Keratinocyte (primary cell): ENCODE data around the gene SLC13A5. TPM values are rescaled to one million over a fixed set of nuclear protein-coding genes. Genes with fewer than 3 reads are reported as not detected.

Source experiments
- DNase-seq: peaks from one replicate; pipeline ENCODE4 v3.0.0-alpha.2; 2011; ENCODE audit warnings: low read depth, missing footprints, low spot score
- FAIRE-seq: peaks from 2 replicates; lab custom pipeline; 2011; peaks lifted over from hg19 to GRCh38; lab: Jason Lieb, UNC
- H2AFZ ChIP-seq: 2 replicates; pipeline ENCODE4 v1.6.0; 2012; ENCODE audit warnings: low read length, control low read depth, inconsistent platforms; ENCODE audit not compliant: control insufficient read depth
- H3K27ac ChIP-seq: 2 replicates; pipeline ENCODE4 v1.5.1; 2011; ENCODE audit warnings: low read length; ENCODE audit not compliant: control insufficient read depth, insufficient read depth
- H3K27me3 ChIP-seq: 3 replicates; pipeline ENCODE4 v1.6.0; 2011; ENCODE audit warnings: low read length; ENCODE audit not compliant: control insufficient read depth, insufficient read depth; ENCODE audit errors: extremely low read depth
- H3K36me3 ChIP-seq, 2 experiments: 2 replicates in 1 of 2; 3 replicates in 1 of 2; pipeline ENCODE4 v1.5.1; 2011; ENCODE audit warnings: low read length in 2 of 2, mild to moderate bottlenecking in 1 of 2; ENCODE audit not compliant: control insufficient read depth in 2 of 2, insufficient read depth in 2 of 2; ENCODE audit errors: extremely low read depth in 1 of 2
- H3K4me1 ChIP-seq: 3 replicates; pipeline ENCODE4 v1.5.1; 2011; ENCODE audit warnings: low read length; ENCODE audit not compliant: control insufficient read depth, insufficient read depth; ENCODE audit errors: extremely low read depth
- H3K4me2 ChIP-seq: 3 replicates; pipeline ENCODE4 v1.6.0; 2011; ENCODE audit warnings: low read depth, low read length; ENCODE audit not compliant: control insufficient read depth, insufficient read depth; ENCODE audit errors: extremely low read depth
- H3K4me3 ChIP-seq, 3 experiments: fragments of 200-600 bp in 1 of 3; sonication (generic) in 1 of 3; 2 replicates in 2 of 3; 3 replicates in 1 of 3; pipeline ENCODE4 v1.5.1; 2011 to 2016; ENCODE audit warnings: low read length in 3 of 3, mild to moderate bottlenecking in 3 of 3, control low read depth in 2 of 3, inconsistent platforms in 1 of 3, low read depth in 1 of 3, mixed read lengths in 1 of 3, mixed run types in 1 of 3, moderate library complexity in 1 of 3; ENCODE audit not compliant: control insufficient read depth in 2 of 3, insufficient read depth in 2 of 3; ENCODE audit errors: extremely low read depth in 1 of 3
- H3K79me2 ChIP-seq: 2 replicates; pipeline ENCODE4 v1.6.0; 2012; ENCODE audit warnings: low read length; ENCODE audit not compliant: control insufficient read depth, insufficient read depth
- H3K9ac ChIP-seq: 3 replicates; pipeline ENCODE4 v1.6.0; 2011; ENCODE audit warnings: low read length; ENCODE audit not compliant: control insufficient read depth, insufficient read depth; ENCODE audit errors: extremely low read depth
- H3K9me1 ChIP-seq: 3 replicates; pipeline ENCODE4 v1.6.0; 2011; ENCODE audit warnings: low read length; ENCODE audit not compliant: control insufficient read depth, insufficient read depth; ENCODE audit errors: extremely low read depth
- H3K9me3 ChIP-seq: 2 replicates; pipeline ENCODE4 v1.5.1; 2012; ENCODE audit warnings: low read depth, low read length; ENCODE audit not compliant: control insufficient read depth
- H4K20me1 ChIP-seq: 3 replicates; pipeline ENCODE4 v1.6.0; 2011; ENCODE audit warnings: low read length; ENCODE audit not compliant: control insufficient read depth, insufficient read depth; ENCODE audit errors: extremely low read depth
- CTCF ChIP-seq, 3 experiments: IDR thresholded peaks in 1 of 3; conservative IDR thresholded peaks in 1 of 3; optimal IDR thresholded peaks in 1 of 3; 2 replicates in 2 of 3; 3 replicates in 1 of 3; pipeline versions ENCODE3 to v1.5.1; 2011; ENCODE audit warnings: low read length in 3 of 3, mild to moderate bottlenecking in 3 of 3, moderate library complexity in 2 of 3, control low read depth in 1 of 3, inconsistent platforms in 1 of 3; ENCODE audit not compliant: insufficient read depth in 2 of 3; ENCODE audit errors: extremely low read depth in 1 of 3
- EZH2 ChIP-seq: IDR thresholded peaks from one replicate; pipeline ENCODE4 v1.6.1; 2012; ENCODE audit warnings: inconsistent platforms, mild to moderate bottlenecking, low read length, moderate library complexity
- dilution Hi-C: fragments of 300-500 bp; cut with MboI; formaldehyde crosslinking; loops from one replicate; pipeline ENCODE4 v1.7.0; 2020; ENCODE audit warnings: low sequenced_read_pairs; ENCODE audit not compliant: extremely low pct_ligation_motif_present
- polyA plus RNA-seq, 5 experiments: library from polyadenylated mRNA; depleted of rRNA in 3 of 5; stranded (reverse) in 3 of 5; stranded (forward) in 1 of 5; unstranded in 1 of 5; fragments of >200 nt; gene quantifications; 1 replicate in 1 of 5; 2 replicates in 3 of 5; 3 replicates in 1 of 5; pipeline versions ENCODE4 v1.2.1 to v1.2.3, GENCODE V29; 2011 to 2012; ENCODE audit warnings: missing spikeins in 2 of 5, low read depth in 1 of 5, low replicate concordance in 1 of 5

The SLC13A5 gene
- polyA plus RNA-seq, 1 donor (not counting 4 experiments of a cell fraction or from before 2014, with no cell fraction given) = 0.14 TPM

- Histone ChIP-seq H2AFZ (no peak overlapping the region), H3K9ac (no peak overlapping the region), H3K27ac (no peak overlapping the region), H3K9me1 (no peaks in the 10 kb centered on the region), H3K9me3 (no peaks in the 10 kb centered on the region), H3K79me2 (no peaks in the 10 kb centered on the region), H3K4me1 (peaks cover 7% of the 10 kb centered on the region), H4K20me1 (no peaks in the 10 kb centered on the region), H3K4me3 (no peak overlapping the region), H3K36me3 (no peaks in the 10 kb centered on the region), H3K4me2 (no peak overlapping the region), H3K27me3 (peaks cover 15% of the 10 kb centered on the region)
- TF ChIP-seq EZH2 (no peak), CTCF (optimal IDR thresholded peaks at IDR 0.05 in 1 of 3, IDR thresholded peaks at IDR 0.05 in 1 of 3, conservative IDR thresholded peaks at IDR 0.05 in 1 of 3; ENCODE audit: extremely low read depth in 1 of 3, insufficient read depth in 2 of 3, low read length in 3 of 3) (no peak)
- no peak for DNase-seq
- dilution Hi-C loops = no loop called here
- FAIRE-seq = no peak
Observed at GRCh38 chr17:6706499-6706898, 6.7 kb downstream of the SLC13A5 start.

GRCh38 chr17:6704470-6705052 is 8.6 kb downstream of the SLC13A5 start:
- FAIRE-seq = no peak
- Histone ChIP-seq H3K36me3 (no peaks in the 10 kb centered on the region), H3K27ac (no peak overlapping the region), H3K79me2 (no peaks in the 10 kb centered on the region), H4K20me1 (no peaks in the 10 kb centered on the region), H3K4me2 (no peak overlapping the region), H3K4me3 (no peak overlapping the region), H3K9me3 (no peaks in the 10 kb centered on the region), H2AFZ (no peak overlapping the region), H3K9me1 (no peaks in the 10 kb centered on the region), H3K4me1 (no peaks in the 10 kb centered on the region), H3K9ac (no peak overlapping the region), H3K27me3 (peaks cover 15% of the 10 kb centered on the region)
- DNase-seq = no peak
- dilution Hi-C loops = no loop called here
- no peak for TF ChIP-seq CTCF (optimal IDR thresholded peaks at IDR 0.05 in 1 of 3, IDR thresholded peaks at IDR 0.05 in 1 of 3, conservative IDR thresholded peaks at IDR 0.05 in 1 of 3; ENCODE audit: extremely low read depth in 1 of 3, insufficient read depth in 2 of 3, low read length in 3 of 3)
- no peak for TF ChIP-seq EZH2
